Muscle layer of duodenum (tissue), 2 donors: ENCODE results near the gene RTP3.

Source experiments
- H3K27ac ChIP-seq: one replicate; pipeline ENCODE4 v1.7.0; 2013; ENCODE audit warnings: mild to moderate bottlenecking, low read length
- H3K27me3 ChIP-seq: one replicate; pipeline ENCODE4 v1.7.0; 2013; ENCODE audit warnings: low read depth, mild to moderate bottlenecking, control low read depth, low read length
- H3K36me3 ChIP-seq, 2 donors: one replicate each; pipeline ENCODE4 v1.7.0; 2013; ENCODE audit warnings: low read length in 2 of 2, control low read depth in 1 of 2, mild to moderate bottlenecking in 1 of 2; ENCODE audit not compliant: insufficient read depth in 2 of 2, control insufficient read depth in 1 of 2
- H3K4me1 ChIP-seq, 2 donors: one replicate each; pipeline ENCODE4 v1.7.0; 2013; ENCODE audit warnings: low read length in 2 of 2, mild to moderate bottlenecking in 2 of 2, control low read depth in 1 of 2, moderate library complexity in 1 of 2; ENCODE audit not compliant: insufficient read depth in 2 of 2, control insufficient read depth in 1 of 2
- H3K4me3 ChIP-seq, 2 donors: one replicate each; pipeline ENCODE4 v1.7.0; 2013; ENCODE audit warnings: low read length in 2 of 2, low read depth in 1 of 2, mild to moderate bottlenecking in 1 of 2
- H3K9me3 ChIP-seq, 2 donors: one replicate each; pipeline ENCODE4 v1.7.0; 2013; ENCODE audit warnings: low read length in 2 of 2, control low read depth in 1 of 2, mild to moderate bottlenecking in 1 of 2; ENCODE audit not compliant: control insufficient read depth in 1 of 2
- donor health status: healthy.

The RTP3 gene

DNA sequence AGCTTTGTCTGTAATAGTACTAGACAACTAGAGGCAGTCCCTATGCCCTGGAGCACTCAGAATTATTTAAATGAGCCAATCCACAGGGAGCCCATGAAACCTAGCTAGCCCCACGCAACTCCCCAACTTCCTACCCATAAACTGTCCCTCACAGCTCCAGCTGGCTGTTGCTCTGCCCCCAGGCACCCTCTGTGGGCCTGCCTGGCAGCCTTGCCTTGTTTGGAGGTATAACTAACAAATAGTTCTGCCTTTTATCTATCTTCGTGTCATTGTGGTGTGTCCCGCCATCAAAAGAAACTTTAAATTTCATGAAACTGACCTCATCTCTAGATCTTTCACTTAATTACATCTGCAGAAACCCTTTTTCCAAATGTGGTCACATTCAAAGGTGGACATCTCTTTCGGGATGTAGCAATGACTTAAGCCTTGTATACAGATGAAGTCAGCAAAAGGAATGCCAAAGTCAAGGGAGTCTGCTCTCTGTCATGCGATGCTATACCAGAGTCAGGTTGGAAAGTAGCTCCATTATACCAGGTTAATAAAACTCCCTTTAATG, 1.8 kb upstream of the RTP3 start:
- H3K4me3 ChIP-seq, result no peak overlapping the region
- H3K27ac ChIP-seq, result no peak overlapping the region
- no peaks in the 10 kb centered on the region for H3K27me3 ChIP-seq
- no peaks in the 10 kb centered on the region for H3K36me3 ChIP-seq
- no peaks in the 10 kb centered on the region for H3K4me1 ChIP-seq
- H3K9me3 ChIP-seq, result no peaks in the 10 kb centered on the region

DNA sequence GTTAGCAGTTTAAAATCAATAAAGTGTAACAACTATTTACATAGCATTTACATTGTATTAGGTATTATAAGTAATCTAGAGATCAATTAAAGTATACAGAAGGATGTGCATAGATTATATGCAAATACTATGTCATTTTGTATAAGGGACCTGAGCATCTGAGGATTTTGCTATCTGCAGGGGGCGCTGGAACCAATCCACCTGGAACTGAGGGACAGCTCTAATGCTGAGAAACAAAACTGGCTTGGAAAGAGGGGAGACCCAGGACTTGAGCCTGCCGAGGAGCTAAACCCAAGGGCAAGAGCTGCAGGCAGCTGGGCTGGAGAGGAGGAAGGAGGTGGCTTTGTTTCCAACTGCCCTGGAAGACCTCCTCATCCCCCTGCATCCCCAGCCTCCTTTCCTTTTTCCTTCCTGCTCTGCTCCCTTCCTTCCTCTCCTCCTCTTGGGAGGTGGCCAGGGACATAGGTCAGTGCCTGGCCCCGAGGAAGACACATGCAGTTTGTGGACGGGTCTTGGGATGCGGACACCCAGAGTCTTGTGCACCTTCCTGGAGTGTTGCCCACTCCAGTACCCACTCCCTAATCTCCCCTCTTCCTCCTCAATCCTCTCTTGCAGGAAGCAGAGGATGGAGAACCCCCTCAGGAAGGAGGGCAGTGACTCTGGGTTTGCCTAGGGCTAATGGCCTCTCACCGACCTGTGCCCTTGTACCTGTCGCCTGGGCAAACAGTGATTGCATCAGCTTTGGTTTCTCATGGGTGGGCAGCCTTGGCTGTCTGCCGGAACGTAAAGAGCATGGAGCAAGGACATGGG, 825 bp upstream of the RTP3 start:
- no peak overlapping the region for H3K4me3 ChIP-seq
- H3K4me1 ChIP-seq, result no peaks in the 10 kb centered on the region
- no peaks in the 10 kb centered on the region for H3K9me3 ChIP-seq
- no peaks in the 10 kb centered on the region for H3K27me3 ChIP-seq
- no peaks in the 10 kb centered on the region for H3K36me3 ChIP-seq
- no peak overlapping the region for H3K27ac ChIP-seq

DNA sequence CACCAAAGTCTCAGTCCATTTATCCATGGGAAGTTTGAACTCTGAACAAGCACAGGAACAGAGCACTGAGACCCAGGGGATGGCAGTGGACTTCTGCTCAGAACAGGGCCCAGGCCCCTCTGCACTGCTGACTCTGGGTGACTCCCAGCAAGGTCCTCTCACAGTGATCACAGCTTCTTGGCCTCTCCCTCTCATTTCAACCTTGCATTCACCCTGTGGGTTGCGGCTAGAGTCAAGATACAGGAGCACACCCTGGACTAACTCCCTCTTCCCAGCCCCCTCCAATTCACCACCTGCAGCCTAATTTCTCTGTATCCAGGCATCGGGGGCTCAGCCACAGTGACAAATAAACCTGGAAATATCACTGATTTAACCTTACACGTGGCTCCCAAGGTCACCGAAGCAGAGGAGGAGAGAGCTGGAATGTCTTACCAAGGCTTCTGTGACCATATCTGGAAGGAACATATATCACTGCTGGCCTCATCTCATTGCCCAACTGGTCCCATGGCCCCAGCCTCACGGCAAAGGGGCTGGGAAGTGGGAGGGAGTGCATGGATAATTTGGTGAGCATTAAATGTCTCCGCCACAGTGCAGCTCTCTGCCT, 1.2 kb downstream of the RTP3 start:
- no peak overlapping the region for H3K27ac ChIP-seq
- no peak overlapping the region for H3K4me3 ChIP-seq
- H3K9me3 ChIP-seq, result no peaks in the 10 kb centered on the region
- no peaks in the 10 kb centered on the region for H3K27me3 ChIP-seq
- no peaks in the 10 kb centered on the region for H3K36me3 ChIP-seq
- no peaks in the 10 kb centered on the region for H3K4me1 ChIP-seq

DNA sequence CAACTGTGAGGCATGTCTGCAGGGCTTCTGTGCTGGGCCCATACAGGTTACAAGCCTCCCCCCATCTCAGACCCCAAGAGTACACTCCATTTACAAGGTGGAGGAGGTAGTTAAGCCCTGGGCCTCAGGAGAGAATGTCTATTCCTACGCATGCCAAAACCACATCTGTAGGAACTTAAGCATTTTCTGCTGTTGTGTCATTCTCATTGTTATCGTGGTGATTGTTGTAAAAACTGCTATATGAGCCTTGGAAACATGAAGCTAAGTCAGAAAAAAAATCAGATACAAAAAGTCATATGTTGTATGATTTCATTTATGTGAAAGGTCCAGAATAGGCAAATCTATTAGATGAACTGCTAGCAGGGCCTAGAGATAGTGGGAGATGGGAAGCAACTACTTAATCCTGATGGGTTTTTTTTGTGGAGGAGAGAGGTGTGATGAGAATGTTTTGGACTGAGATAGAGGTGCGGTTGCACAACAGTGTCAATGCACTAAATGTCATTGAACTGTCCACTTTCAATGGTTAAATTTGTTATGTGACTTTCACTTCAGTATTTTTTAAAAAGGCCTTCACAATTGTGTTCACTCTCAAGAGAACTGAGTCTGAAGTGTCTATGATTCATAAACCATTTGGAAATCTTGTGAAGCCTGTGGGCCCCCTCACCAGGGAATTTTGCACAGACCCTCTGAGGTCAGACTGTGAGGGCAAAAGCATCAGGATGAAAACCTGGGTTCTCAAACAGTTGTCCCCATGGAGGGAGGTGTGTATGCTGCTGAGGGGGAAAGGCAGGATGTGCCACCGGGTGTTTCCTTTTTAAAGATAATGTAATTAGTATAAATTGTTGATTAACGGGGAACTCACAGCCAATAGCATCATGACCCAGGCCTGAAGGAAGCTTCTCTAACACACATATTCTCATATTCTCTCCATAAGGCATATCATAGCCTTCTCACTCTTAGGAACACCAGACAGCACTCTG, 3.2 kb downstream of the RTP3 start:
- Histone ChIP-seq H3K4me1 (no peaks in the 10 kb centered on the region), H3K4me3 (no peak overlapping the region), H3K9me3 (no peaks in the 10 kb centered on the region), H3K27me3 (no peaks in the 10 kb centered on the region), H3K36me3 (no peaks in the 10 kb centered on the region), H3K27ac (no peak overlapping the region)

DNA sequence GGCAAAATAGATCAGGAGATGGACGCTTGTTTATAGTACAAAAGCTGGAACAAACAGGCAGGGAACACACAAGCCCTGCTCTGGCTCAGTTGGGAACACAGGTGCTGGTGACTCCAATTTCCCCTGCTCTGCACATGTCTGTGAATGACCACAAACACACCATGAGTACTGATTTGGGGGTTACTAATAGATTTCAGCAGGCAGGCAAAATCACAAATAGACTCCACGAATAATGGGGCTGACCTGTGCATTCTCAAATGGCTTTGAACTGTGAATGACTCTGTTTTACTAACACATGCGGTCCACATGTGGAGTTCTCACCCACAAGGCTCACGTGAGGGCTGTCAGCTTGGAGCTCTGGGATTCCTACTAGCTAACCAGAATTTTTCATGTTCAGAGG, 3.9 kb downstream of the RTP3 start:
- no peaks in the 10 kb centered on the region for H3K4me1 ChIP-seq
- no peak overlapping the region for H3K27ac ChIP-seq
- no peaks in the 10 kb centered on the region for H3K36me3 ChIP-seq

DNA sequence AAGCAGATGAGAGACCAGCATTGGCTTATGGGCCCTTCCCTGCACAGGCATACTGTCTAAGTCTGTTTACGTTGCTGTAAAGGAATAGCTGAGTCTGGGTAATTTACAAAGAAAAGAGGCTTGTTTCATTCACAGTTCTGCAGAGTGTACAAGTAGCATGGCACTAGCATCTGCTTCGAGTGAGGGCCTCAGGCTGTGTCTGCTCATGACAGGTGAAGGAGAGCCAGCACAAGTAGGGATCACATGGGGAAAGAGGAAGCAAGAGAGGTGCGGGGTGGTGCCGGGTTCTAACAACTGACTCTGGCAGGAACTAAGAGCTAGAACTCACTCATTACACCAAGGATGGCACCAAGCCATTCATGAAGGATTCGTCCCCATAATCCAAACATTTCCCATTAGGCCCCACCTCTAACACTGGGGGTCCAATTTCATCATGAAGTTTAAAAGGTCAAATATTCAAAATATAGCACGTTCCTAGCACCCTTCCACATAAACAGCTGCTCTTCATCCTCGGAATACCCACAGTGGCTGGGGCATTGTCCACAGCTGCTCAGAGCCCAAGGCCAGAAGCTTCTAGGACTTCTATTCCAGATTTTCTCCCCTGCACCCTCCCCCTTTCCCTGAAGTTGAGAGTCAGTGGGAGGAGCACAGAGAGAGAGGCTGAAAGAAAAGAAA, 5.6 kb downstream of the RTP3 start:
- Histone ChIP-seq H3K27me3 (no peaks in the 10 kb centered on the region), H3K36me3 (no peaks in the 10 kb centered on the region), H3K27ac (no peak overlapping the region), H3K9me3 (no peaks in the 10 kb centered on the region), H3K4me1 (no peaks in the 10 kb centered on the region), H3K4me3 (no peak overlapping the region)

More for the DNA sequence above, 3.9 kb downstream of the RTP3 start:
- Histone ChIP-seq H3K4me3 (no peak overlapping the region), H3K27me3 (no peaks in the 10 kb centered on the region), H3K9me3 (no peaks in the 10 kb centered on the region)

DNA sequence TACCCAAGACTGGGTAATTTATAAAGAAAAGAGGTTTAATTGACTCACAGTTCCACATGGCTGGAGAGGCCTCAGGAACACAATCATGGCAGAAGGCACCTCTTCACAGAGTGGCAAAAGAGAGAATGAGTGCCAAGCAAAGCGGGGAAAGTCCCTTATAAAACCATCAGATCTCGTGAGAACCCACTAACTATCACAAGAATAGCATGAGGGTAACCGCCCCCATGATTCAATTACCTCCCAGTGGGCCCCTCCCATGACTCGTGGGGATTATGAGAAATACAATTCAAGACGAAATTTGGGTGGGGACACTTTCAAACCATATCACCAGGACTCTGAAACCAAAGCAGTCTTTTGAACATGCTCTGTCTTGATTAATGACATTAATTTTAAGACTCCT, 7.0 kb downstream of the RTP3 start:
- Histone ChIP-seq H3K4me1 (no peaks in the 10 kb centered on the region), H3K4me3 (no peak overlapping the region), H3K27ac (no peak overlapping the region), H3K36me3 (no peaks in the 10 kb centered on the region), H3K27me3 (no peaks in the 10 kb centered on the region), H3K9me3 (no peaks in the 10 kb centered on the region)

DNA sequence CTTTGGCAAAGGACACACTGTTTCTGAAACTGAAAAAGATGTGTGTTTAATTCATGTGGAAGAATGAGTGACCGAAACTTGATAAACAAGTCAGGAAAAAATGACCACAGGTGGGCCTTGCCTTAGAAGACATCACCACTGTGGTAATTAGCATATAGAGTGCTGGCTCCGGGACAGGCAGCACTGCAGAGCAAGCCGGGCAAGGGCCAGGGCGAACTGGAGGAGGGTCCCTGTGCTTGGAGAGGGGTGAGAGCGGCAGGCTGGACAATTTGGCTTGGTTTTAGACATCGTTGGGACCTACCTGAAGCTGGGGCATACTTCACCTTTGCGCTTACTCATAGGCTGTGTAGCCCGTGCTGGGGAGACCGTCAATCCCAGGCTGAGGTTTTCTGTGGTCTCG, 8.2 kb downstream of the RTP3 start:
- no peak overlapping the region for H3K4me3 ChIP-seq
- no peaks in the 10 kb centered on the region for H3K27me3 ChIP-seq
- H3K36me3 ChIP-seq, result no peaks in the 10 kb centered on the region
- H3K9me3 ChIP-seq, result no peaks in the 10 kb centered on the region
- H3K27ac ChIP-seq, result no peak overlapping the region
- no peaks in the 10 kb centered on the region for H3K4me1 ChIP-seq

DNA sequence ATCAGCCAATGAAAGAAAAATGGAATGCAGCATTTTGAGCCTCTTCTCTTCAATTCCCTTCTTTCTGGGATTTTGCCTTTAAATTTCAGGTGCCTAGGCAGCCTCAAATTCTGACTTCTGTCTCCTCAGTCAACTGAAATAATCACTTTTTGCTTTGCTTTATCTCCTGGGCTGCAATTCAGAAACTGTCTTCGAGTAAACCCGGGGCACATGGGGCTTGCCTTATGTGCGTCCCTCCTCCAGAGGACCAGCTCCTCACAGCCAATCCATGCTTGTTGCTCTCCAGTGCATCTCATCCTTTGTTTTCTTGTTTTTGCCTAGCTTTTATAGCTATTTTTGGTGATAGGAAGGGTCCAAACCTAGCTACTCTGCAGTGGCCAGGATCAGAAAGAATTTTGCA, 8.8 kb downstream of the RTP3 start:
- no peaks in the 10 kb centered on the region for H3K36me3 ChIP-seq
- H3K27ac ChIP-seq, result no peak overlapping the region
- H3K4me3 ChIP-seq, result no peak overlapping the region
- H3K9me3 ChIP-seq, result no peaks in the 10 kb centered on the region
- no peaks in the 10 kb centered on the region for H3K4me1 ChIP-seq
- H3K27me3 ChIP-seq, result no peaks in the 10 kb centered on the region

DNA sequence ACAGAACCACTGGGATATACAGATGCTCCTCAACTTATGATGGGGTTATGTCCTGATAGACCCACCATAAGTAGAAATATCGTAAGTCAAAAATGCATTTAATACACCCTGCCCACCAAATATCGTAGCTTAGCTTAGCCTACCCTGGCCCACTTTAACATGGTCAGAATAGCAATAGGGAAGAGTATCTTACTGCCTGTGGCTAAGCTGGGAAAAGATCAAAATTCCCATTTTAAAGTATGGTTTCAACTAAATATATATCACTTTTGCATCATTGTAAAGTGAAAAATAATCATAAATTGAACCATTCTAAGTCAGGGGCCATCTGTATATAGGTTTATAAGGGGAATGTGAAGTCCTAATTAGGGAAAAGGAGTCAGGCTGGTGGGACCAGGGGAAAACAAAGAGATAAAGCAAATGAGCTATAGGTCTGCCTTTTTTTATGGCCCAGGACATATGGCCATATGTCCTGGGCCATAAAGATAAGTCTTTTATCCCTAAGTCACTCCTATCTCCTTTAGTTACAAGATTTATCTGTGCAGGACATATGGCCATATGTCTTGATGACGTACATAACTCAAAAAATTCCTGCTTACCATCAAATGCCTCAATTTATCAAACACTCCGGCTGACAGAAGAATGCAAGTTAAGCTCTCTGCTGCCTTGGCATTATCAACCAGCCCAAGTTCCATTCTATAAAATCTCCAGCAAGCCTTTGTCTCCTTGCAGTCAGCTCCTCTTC, 11.2 kb downstream of the RTP3 start:
- Histone ChIP-seq H3K9me3 (no peaks in the 10 kb centered on the region), H3K36me3 (no peaks in the 10 kb centered on the region), H3K4me3 (no peak overlapping the region), H3K4me1 (no peaks in the 10 kb centered on the region), H3K27me3 (no peaks in the 10 kb centered on the region), H3K27ac (no peak overlapping the region)
